LNCaP clone FGC (cell line): Measurements from ENCODE around the gene CDCA3.

Experiments
- DNase-seq: peaks from one replicate; pipeline ENCODE4 v3.0.0-alpha.2; 2011; ENCODE audit warnings: low read depth
- H3K4me3 ChIP-seq: 2 replicates; pipeline ENCODE4 v1.5.1; 2011; ENCODE audit warnings: mild to moderate bottlenecking, low read depth, low read length, control low read depth
- TF ChIP-seq, protein P1 (sequence below): IDR thresholded peaks from 2 replicates; pipeline ENCODE4 v1.5.1; 2012; ENCODE audit warnings: mild to moderate bottlenecking; ENCODE audit not compliant: control insufficient read depth, insufficient read depth; ENCODE audit errors: extremely low read depth

CDCA3 gene

DNA sequence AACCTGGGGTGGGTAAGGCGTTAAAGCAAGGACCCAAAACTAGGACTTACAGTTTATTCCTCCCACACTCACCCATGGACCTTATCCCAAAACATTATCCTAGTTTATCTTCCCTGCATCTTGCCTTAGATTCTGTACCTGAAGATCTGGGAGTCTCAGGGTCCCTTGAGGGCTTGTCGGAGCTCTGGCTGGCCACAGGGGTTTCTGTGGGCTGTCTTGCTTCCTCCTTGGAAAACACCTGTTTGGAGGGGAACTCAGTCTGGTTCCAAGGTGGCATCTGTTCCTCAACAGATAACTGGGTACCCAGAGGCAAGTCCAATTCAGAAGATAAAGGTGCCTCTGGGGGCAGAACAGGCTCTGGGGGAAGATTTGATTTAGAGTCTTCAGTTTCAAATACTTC, 1.7 kb downstream of the CDCA3 start:
- DNase-seq = no peak
- TF ChIP-seq, protein P1, sequence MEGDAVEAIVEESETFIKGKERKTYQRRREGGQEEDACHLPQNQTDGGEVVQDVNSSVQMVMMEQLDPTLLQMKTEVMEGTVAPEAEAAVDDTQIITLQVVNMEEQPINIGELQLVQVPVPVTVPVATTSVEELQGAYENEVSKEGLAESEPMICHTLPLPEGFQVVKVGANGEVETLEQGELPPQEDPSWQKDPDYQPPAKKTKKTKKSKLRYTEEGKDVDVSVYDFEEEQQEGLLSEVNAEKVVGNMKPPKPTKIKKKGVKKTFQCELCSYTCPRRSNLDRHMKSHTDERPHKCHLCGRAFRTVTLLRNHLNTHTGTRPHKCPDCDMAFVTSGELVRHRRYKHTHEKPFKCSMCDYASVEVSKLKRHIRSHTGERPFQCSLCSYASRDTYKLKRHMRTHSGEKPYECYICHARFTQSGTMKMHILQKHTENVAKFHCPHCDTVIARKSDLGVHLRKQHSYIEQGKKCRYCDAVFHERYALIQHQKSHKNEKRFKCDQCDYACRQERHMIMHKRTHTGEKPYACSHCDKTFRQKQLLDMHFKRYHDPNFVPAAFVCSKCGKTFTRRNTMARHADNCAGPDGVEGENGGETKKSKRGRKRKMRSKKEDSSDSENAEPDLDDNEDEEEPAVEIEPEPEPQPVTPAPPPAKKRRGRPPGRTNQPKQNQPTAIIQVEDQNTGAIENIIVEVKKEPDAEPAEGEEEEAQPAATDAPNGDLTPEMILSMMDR = no peak
- H3K4me3 ChIP-seq = no peak overlapping the region; the same call in 1 of the 2 replicates

DNA sequence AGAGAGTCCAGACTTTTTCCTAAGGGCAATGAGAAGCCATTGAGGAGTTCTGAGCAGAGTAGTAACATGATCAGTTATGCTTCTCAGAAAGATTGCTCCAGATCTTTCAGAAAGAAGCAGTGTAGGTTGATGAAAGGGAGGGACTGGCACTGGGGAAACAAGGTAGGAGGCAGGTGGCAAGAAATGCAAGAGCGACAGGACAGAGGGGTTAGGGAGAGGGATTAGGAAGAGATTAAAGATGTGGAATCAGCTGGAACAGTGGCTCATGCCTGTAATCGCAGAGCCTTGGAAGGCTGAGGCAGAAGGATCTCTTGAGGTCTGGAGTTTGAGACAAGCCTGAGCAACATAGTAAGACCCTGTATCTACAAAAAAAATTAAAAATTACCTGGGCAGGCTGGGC, 3.4 kb downstream of the CDCA3 start:
- H3K4me3 ChIP-seq = no peak overlapping the region
- TF ChIP-seq, protein P1 = no peak
- no peak for DNase-seq

DNA sequence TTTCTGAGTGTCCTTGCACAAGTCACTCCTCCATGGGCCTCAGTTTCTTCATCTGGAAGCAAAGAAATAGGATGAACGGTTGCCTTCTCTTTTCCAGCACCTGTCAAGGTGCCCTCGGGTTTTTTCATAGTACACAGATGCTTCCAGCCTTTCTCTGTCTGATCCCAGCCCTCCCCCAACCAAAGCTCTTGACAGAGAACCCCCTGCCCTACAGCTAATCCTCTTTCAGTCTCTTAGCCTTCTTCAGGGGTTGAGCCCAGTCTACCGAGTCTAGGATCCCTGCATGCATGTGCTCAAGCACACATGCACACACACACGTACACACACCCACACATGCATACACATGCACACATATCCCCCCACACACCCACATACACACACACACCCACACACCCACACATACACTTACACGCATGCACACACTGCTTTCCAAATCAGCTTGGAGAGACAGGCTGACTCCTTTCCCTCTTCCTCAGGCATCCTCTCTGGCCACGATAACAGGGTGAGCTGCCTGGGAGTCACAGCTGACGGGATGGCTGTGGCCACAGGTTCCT, 4.7 kb downstream of the CDCA3 start:
- TF ChIP-seq, protein P1 = no peak
- no peak for DNase-seq
- H3K4me3 ChIP-seq = no peak overlapping the region

DNA sequence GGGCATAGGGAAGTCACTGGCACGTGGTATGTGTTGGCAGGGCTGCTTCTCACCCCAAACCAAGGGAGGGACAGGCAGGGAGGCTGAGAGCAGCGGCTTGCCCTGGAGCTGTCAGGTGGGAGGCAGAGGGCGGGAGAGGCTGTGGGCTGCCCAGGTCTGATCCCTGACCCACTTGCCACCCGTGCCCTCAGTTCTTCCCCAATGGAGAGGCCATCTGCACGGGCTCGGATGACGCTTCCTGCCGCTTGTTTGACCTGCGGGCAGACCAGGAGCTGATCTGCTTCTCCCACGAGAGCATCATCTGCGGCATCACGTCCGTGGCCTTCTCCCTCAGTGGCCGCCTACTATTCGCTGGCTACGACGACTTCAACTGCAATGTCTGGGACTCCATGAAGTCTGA, 5.7 kb downstream of the CDCA3 start:
- TF ChIP-seq, protein P1 = no peak
- no peak for DNase-seq
- H3K4me3 ChIP-seq = no peak overlapping the region

DNA sequence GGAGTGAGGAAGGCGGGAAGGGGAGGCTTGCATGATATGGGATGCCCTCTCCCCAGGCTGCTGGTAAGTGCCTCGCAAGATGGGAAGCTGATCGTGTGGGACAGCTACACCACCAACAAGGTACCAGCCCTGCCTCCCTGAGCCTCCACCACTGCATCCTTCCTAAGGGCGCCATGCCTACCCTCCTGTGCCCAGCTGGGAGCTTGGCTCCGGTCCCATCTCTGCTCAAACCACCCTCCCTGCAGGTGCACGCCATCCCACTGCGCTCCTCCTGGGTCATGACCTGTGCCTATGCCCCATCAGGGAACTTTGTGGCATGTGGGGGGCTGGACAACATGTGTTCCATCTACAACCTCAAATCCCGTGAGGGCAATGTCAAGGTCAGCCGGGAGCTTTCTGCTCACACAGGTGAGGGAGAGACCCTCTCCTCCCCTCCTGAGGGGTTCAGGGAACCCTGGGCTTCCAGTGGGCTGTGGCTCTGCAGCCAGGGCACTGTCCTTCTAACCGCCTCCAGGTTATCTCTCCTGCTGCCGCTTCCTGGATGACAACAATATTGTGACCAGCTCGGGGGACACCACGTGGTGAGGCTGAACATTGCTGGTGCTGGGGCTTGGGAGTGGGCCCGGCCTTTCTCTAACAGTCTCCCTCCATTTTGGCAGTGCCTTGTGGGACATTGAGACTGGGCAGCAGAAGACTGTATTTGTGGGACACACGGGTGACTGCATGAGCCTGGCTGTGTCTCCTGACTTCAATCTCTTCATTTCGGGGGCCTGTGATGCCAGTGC, 7.8 kb downstream of the CDCA3 start:
- no peak for DNase-seq
- no peak overlapping the region for H3K4me3 ChIP-seq
- TF ChIP-seq, protein P1 = no peak

DNA sequence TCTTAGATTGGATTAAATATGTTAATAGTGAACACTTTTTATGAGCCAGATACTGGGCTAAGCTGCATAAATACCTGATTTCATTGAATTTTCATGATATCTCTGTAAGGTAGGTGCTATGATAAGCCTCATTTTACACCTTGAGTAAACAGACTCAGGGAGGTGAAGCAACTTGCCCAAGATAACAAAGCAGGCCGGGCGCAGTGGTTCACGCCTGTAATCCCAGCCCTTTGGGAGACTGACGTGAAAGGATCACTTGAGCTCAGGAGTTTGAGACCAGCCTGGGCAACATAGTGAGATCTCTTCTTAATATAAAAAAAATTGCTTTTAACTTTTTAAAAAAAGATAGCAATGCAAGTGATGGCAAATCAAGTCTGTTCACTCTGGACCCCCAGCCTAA, 9.0 kb downstream of the CDCA3 start:
- H3K4me3 ChIP-seq = no peak overlapping the region
- no peak for DNase-seq
- TF ChIP-seq, protein P1 = no peak
